Mesenchymal stem cell (in vitro differentiated cells and primary cell): ENCODE results near the gene SUSD5.

Experiments used
- DNase-seq: peaks from one replicate; pipeline ENCODE4 v3.0.0-alpha.2; 2013
- H2AFZ ChIP-seq: one replicate; pipeline ENCODE4 v1.6.1; 2013; ENCODE audit warnings: low read depth, mild to moderate bottlenecking, control low read depth, inconsistent platforms, low read length, moderate library complexity
- H2AK5ac ChIP-seq: 2 replicates; pipeline ENCODE4 v1.6.1; 2013; ENCODE audit warnings: low read length, moderate library complexity, mild to moderate bottlenecking, inconsistent platforms; ENCODE audit not compliant: severe bottlenecking
- H2BK120ac ChIP-seq: one replicate; pipeline ENCODE4 v1.6.1; 2013; ENCODE audit warnings: low read depth, mild to moderate bottlenecking, inconsistent platforms, low read length, moderate library complexity
- H2BK12ac ChIP-seq, 2 experiments: one replicate each; pipeline ENCODE4 v1.6.1; 2013; ENCODE audit warnings: inconsistent platforms in 2 of 2, low read length in 2 of 2, mild to moderate bottlenecking in 2 of 2, moderate library complexity in 2 of 2, control low read depth in 1 of 2
- H2BK15ac ChIP-seq: one replicate; pipeline ENCODE4 v1.6.1; 2013; ENCODE audit warnings: mild to moderate bottlenecking, low read depth, inconsistent platforms; ENCODE audit not compliant: poor library complexity, severe bottlenecking
- H2BK5ac ChIP-seq: 2 replicates; pipeline ENCODE4 v1.6.1; 2013; ENCODE audit warnings: low read depth, mild to moderate bottlenecking, low read length, control low read depth, inconsistent platforms; ENCODE audit not compliant: poor library complexity, severe bottlenecking
- H3K14ac ChIP-seq, 2 experiments: one replicate each; pipeline ENCODE4 v1.6.1; 2013; ENCODE audit warnings: inconsistent platforms in 2 of 2, low read length in 2 of 2, control low read depth in 1 of 2, mild to moderate bottlenecking in 1 of 2, moderate library complexity in 1 of 2
- H3K18ac ChIP-seq, 2 experiments: one replicate each; pipeline ENCODE4 v1.6.1; 2013; ENCODE audit warnings: inconsistent platforms in 2 of 2, low read length in 2 of 2, control low read depth in 1 of 2, low read depth in 1 of 2, mild to moderate bottlenecking in 1 of 2
- H3K23ac ChIP-seq, 2 experiments: one replicate each; pipeline ENCODE4 v1.6.1; 2013; ENCODE audit warnings: inconsistent platforms in 2 of 2, low read length in 2 of 2, mild to moderate bottlenecking in 2 of 2, moderate library complexity in 2 of 2, control low read depth in 1 of 2
- H3K27ac ChIP-seq: 2 replicates; pipeline ENCODE4 v1.5.1; 2013; ENCODE audit warnings: mild to moderate bottlenecking, moderate library complexity, low read length, control low read depth, inconsistent platforms; ENCODE audit not compliant: poor library complexity, severe bottlenecking
- H3K27me3 ChIP-seq, 2 experiments: 2 replicates each; pipeline versions ENCODE4 v1.6.1 to v1.7.0; 2013; ENCODE audit warnings: low read length in 2 of 2, mild to moderate bottlenecking in 2 of 2, moderate library complexity in 2 of 2, control low read depth in 1 of 2, inconsistent platforms in 1 of 2; ENCODE audit not compliant: control insufficient read depth in 1 of 2, insufficient read depth in 1 of 2
- H3K36me3 ChIP-seq, 2 experiments: 2 replicates each; pipeline versions ENCODE4 v1.6.1 to v1.7.0; 2013; ENCODE audit warnings: low read length in 2 of 2, control low read depth in 1 of 2, inconsistent platforms in 1 of 2, low read depth in 1 of 2, mild to moderate bottlenecking in 1 of 2; ENCODE audit not compliant: insufficient read depth in 2 of 2, control insufficient read depth in 1 of 2
- H3K4ac ChIP-seq, 2 experiments: one replicate each; pipeline ENCODE4 v1.6.1; 2013; ENCODE audit warnings: inconsistent platforms in 2 of 2, low read length in 2 of 2, mild to moderate bottlenecking in 2 of 2, moderate library complexity in 2 of 2, control low read depth in 1 of 2, low read depth in 1 of 2
- H3K4me1 ChIP-seq: 2 replicates; pipeline ENCODE4 v1.6.1; 2013; ENCODE audit warnings: low read depth, low read length, control low read depth; ENCODE audit not compliant: control insufficient read depth, insufficient read depth
- H3K4me2 ChIP-seq: 2 replicates; pipeline ENCODE4 v1.6.1; 2013; ENCODE audit warnings: low read length, mild to moderate bottlenecking, inconsistent platforms; ENCODE audit not compliant: poor library complexity, severe bottlenecking
- H3K4me3 ChIP-seq, 2 experiments: 2 replicates each; pipeline versions ENCODE4 v1.5.1 to v1.7.0; 2013; ENCODE audit warnings: low read length in 2 of 2, mild to moderate bottlenecking in 2 of 2, control low read depth in 1 of 2, low read depth in 1 of 2; ENCODE audit not compliant: insufficient read depth in 1 of 2
- H3K79me1 ChIP-seq: replicated peaks from 2 replicates; pipeline ENCODE4 v1.6.1; 2013; ENCODE audit warnings: mild to moderate bottlenecking, control low read depth, low read length, inconsistent platforms; ENCODE audit not compliant: poor library complexity, severe bottlenecking
- H3K9ac ChIP-seq: 2 replicates; pipeline ENCODE4 v1.7.0; 2013; ENCODE audit warnings: mild to moderate bottlenecking, low read length, moderate library complexity
- H3K9me3 ChIP-seq: 2 replicates; pipeline ENCODE4 v1.7.0; 2013; ENCODE audit warnings: mild to moderate bottlenecking, low read length; ENCODE audit not compliant: control insufficient read depth
- H4K8ac ChIP-seq: one replicate; pipeline ENCODE4 v1.6.1; 2013; ENCODE audit warnings: inconsistent platforms, mild to moderate bottlenecking, low read length, moderate library complexity
- H4K91ac ChIP-seq: one replicate; pipeline ENCODE4 v1.6.1; 2013; ENCODE audit warnings: mild to moderate bottlenecking, low read length, inconsistent platforms
- WGBS: methylation state at CpG from one replicate; pipeline ENCODE4 v1.1.7; 2013; ENCODE audit warnings: mixed read lengths; 5-methylcytosine and 5-hydroxymethylcytosine counted together

Gene SUSD5

DNA sequence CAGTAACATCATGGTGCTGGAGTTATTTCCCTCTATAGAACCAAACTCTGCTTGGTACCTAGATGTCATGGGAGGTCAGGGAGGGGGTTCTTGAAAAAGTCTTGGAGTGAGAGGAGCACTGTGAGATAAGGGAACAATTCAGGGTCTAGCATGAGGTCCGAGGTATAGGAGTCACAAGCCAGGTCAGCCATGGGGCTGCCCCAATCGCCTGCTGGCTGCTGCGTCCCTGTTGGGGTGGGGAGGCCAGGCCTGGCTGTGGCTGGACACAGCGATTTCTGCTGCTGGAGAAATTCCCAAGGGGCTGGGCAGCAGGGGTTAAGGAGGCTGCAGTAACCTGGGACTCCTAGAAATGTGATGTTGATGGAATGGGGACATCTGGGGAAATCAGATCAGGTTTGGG, 44.9 kb downstream of the SUSD5 start:
- no peak overlapping the region for H2BK15ac ChIP-seq

DNA sequence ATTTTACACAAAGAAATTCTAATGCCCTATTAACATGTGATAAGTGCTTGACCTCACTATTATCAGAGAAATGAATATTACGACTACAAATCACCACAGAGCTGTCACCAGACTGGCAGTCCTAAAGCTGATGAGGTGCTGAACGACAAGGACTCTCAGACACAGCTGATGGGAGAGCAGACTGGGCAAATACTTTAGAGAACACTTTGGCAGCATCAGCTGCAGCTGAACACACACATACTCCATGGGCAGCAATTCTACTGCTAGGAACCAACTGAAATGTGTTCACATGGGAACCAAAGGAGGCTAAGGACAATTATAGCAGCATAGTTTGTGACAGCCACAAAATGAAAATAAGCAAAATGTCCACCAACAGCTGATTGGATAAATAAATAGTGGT, 45.5 kb downstream of the SUSD5 start:
- Histone ChIP-seq H3K23ac (no peak overlapping the region), H3K4me2 (no peak overlapping the region), H3K27ac (no peak overlapping the region), H4K8ac (no peak overlapping the region), H2AFZ (no peak overlapping the region), H2BK120ac (no peak overlapping the region), H3K18ac (no peak overlapping the region), H3K14ac (no peak overlapping the region), H3K9me3 (no peaks in the 10 kb centered on the region), H2AK5ac (no peak overlapping the region), H3K27me3 (peaks cover 0 to 5% of the 10 kb centered on the region in 2 experiments), H3K4me1 (peaks cover 2% of the 10 kb centered on the region), H3K36me3 (no peaks in the 10 kb centered on the region), H2BK12ac (no peak overlapping the region), H4K91ac (no peak overlapping the region), H2BK15ac (no peak overlapping the region), H3K79me1 (no peaks in the 10 kb centered on the region), H2BK5ac (no peak overlapping the region), H3K4me3 (no peak overlapping the region), H3K9ac (no peak overlapping the region), H3K4ac (no peak overlapping the region)
- 64% methylated on average over 2 of the region's 2 CpGs for WGBS
- DNase-seq: no peak

More for the DNA sequence above, 44.9 kb downstream of the SUSD5 start:
- Histone ChIP-seq H3K9ac (no peak overlapping the region), H2BK5ac (no peak overlapping the region), H4K91ac (no peak overlapping the region), H3K23ac (no peak overlapping the region), H2BK120ac (no peak overlapping the region), H2AFZ (no peak overlapping the region), H3K14ac (no peak overlapping the region), H2AK5ac (no peak overlapping the region), H3K4me1 (no peaks in the 10 kb centered on the region), H3K4me2 (no peak overlapping the region), H4K8ac (no peak overlapping the region), H3K4ac (no peak overlapping the region), H3K4me3 (no peak overlapping the region), H2BK12ac (no peak overlapping the region), H3K27ac (no peak overlapping the region), H3K79me1 (no peaks in the 10 kb centered on the region), H3K18ac (no peak overlapping the region), H3K9me3 (no peaks in the 10 kb centered on the region), H3K36me3 (no peaks in the 10 kb centered on the region), H3K27me3 (peaks cover 0 to 5% of the 10 kb centered on the region in 2 experiments)
- DNase-seq: no peak
- WGBS: 93% methylated on average over 4 of the region's 4 CpGs

DNA sequence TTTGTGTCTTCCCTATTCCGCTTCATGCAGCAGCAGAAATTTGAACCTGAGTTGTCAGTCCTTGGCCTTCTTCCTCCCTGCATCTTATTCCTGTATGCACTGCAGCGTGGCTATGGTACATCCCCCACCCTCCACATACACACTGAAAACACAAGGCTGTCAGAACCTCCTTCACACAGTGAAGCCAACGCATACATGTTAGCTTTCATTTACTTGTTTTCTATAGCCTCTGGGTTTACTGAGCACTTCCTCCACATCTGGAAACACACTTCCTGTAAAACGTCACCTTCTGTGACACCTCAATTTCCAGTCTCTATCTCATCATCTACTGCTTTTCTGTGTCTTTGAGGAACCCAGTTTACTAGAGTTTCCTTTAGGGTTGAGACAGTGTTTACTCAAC, 47.0 kb downstream of the SUSD5 start:
- Histone ChIP-seq H3K4me1 (peaks cover 6% of the 10 kb centered on the region), H3K9ac (no peak overlapping the region), H4K91ac (no peak overlapping the region), H3K79me1 (no peaks in the 10 kb centered on the region), H2AK5ac (no peak overlapping the region), H3K27ac (no peak overlapping the region), H3K23ac (no peak overlapping the region), H3K14ac (no peak overlapping the region), H2BK15ac (no peak overlapping the region), H2BK12ac (no peak overlapping the region), H3K4me2 (no peak overlapping the region), H3K4ac (no peak overlapping the region), H4K8ac (no peak overlapping the region), H3K18ac (no peak overlapping the region), H2BK120ac (no peak overlapping the region), H3K9me3 (no peaks in the 10 kb centered on the region), H3K27me3 (peaks cover 0 to 5% of the 10 kb centered on the region in 2 experiments), H3K36me3 (no peaks in the 10 kb centered on the region), H3K4me3 (no peak overlapping the region), H2AFZ (no peak overlapping the region), H2BK5ac (no peak overlapping the region)
- 68% methylated on average over 4 of the region's 4 CpGs for WGBS
- DNase-seq: no peak

DNA sequence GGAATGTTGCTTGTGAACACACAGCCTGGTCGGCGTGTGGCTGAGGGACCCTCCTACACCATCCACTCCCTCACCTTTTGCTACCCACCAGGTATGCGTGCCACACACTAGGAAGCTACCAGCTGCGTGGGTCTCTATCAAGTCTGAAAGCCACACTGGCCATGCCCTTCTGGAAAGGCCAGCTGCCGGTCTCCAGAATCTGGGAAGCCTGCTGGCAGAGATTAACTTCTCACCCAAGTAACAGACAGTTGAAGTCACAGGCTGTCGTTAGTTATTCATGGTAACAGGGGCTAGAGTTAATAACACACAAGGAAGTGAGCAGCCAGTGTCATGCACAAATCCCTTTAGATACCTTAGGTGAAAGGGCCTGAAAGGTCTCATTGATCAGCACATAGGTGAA, 48.1 kb downstream of the SUSD5 start:
- H2BK12ac ChIP-seq: no peak overlapping the region
- no peak overlapping the region for H3K23ac ChIP-seq
- H2BK15ac ChIP-seq: no peak overlapping the region
- H3K9ac ChIP-seq: no peak overlapping the region
- no peak for DNase-seq
- no peak overlapping the region for H3K4me2 ChIP-seq
- H3K36me3 ChIP-seq: no peaks in the 10 kb centered on the region
- no peak overlapping the region for H3K27ac ChIP-seq
- H2BK120ac ChIP-seq: no peak overlapping the region
- H3K14ac ChIP-seq: peak overlapping the region in 1 of 2 experiments; percentile 89
- no peak overlapping the region for H4K91ac ChIP-seq
- no peak overlapping the region for H2AK5ac ChIP-seq
- no peaks in the 10 kb centered on the region for H3K9me3 ChIP-seq
- no peak overlapping the region for H4K8ac ChIP-seq
- peak overlapping the region in 1 of 2 experiments; percentile 51 for H3K4ac ChIP-seq
- H2BK5ac ChIP-seq: no peak overlapping the region
- no peak overlapping the region for H3K4me3 ChIP-seq
- H3K18ac ChIP-seq: no peak overlapping the region
- peaks cover 7% of the 10 kb centered on the region for H3K4me1 ChIP-seq
- H2AFZ ChIP-seq: no peak overlapping the region
- no peaks in the 10 kb centered on the region for H3K79me1 ChIP-seq
- H3K27me3 ChIP-seq: peaks cover 0 to 5% of the 10 kb centered on the region in 2 experiments
- 88% methylated on average over 6 of the region's 6 CpGs for WGBS
